HUES6 (cell line): ENCODE results near the gene PDE9A.

Experiments used
- H3K27ac ChIP-seq: 2 replicates; pipeline ENCODE4 v1.7.0; 2013; ENCODE audit warnings: low read depth, mild to moderate bottlenecking, low read length, inconsistent platforms
- H3K27me3 ChIP-seq: 2 replicates; pipeline ENCODE4 v1.6.1; 2013; ENCODE audit warnings: low read length; ENCODE audit not compliant: control insufficient read depth, insufficient read depth
- H3K36me3 ChIP-seq: 2 replicates; pipeline ENCODE4 v1.6.1; 2013; ENCODE audit warnings: low read length; ENCODE audit not compliant: control insufficient read depth, insufficient read depth
- H3K4me1 ChIP-seq: 2 replicates; pipeline ENCODE4 v1.6.1; 2013; ENCODE audit warnings: low read length; ENCODE audit not compliant: control insufficient read depth, insufficient read depth
- H3K4me3 ChIP-seq: 2 replicates; pipeline ENCODE4 v1.5.1; 2013; ENCODE audit warnings: low read depth, low read length
- H3K9ac ChIP-seq: one replicate; pipeline ENCODE4 v1.6.1; 2013; ENCODE audit warnings: mild to moderate bottlenecking, low read length
- H3K9me3 ChIP-seq: 2 replicates; pipeline ENCODE4 v1.6.1; 2013; ENCODE audit warnings: low read depth, low read length; ENCODE audit not compliant: control insufficient read depth, insufficient read depth

The PDE9A gene

DNA sequence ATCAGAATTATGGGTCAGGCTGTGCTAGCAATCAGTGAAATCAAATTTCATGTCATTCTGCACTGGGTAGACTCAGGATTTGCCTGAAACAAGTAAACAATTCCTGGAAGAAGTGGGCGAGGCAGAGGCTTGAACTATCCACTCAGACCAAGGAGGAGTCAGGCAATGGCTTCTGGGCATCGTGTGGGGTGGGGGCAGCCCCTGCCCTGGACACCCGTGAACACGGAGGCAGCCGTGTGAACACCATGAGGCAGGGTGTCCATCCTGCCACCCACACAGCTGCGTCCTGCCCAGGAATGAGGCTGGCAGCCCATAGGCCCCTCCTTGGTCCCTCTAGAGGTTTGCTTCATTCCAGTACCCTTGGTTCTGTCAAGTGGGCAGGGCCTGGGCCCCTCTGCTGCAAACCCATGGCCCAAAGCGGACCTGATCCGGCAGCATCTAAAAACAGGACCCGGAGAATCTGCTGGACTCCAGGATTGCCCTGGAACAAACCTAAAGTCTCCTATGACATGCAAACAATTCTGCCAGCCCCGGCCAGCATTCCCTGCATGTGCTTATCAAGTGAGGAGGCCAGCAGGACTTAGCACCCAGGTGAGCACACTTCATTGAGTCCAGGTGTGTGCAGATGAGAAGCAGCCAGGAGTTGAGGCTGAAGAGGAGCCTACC, 69.5 kb downstream of the PDE9A start:
- Histone ChIP-seq H3K36me3 (no peaks in the 10 kb centered on the region), H3K27me3 (no peaks in the 10 kb centered on the region), H3K4me3 (no peak overlapping the region), H3K9me3 (no peaks in the 10 kb centered on the region), H3K27ac (no peak overlapping the region), H3K9ac (no peak overlapping the region), H3K4me1 (peaks cover 12% of the 10 kb centered on the region; the same call in 1 of the 2 replicates)

DNA sequence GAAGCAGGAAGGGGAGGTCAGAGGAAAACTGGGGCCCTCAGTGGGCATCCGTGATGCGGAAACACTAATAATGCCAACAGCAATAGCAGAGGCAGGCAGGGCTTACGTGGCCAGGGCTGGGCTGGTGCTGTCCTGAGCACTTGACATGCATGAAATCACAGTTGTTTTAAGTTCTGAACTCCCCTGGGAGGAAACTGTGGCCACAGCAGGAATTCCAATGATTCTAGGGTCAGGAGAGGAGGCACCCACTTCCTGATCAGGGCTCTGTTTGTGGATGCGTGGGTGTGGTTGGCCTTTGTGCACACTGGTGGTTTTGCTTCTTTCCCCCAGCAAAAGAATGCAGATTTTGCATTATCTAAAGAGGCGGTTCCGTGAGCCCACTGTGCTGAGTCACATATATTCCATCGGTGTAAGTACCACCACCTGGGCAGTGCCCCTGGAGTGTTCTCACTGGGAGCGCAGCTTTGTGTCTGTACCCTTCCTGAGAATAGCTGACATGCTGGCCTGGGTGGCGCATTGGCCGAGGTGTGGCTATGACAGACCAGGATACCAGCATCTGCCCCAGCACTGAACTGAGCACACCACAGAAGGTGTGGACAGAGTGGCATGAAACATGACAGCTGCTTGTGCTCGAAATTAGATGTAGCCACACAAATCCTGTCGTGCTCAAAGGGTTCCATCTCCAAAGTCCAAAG, 71.0 kb downstream of the PDE9A start:
- H3K4me3 ChIP-seq = no peak overlapping the region
- no peaks in the 10 kb centered on the region for H3K27me3 ChIP-seq
- H3K27ac ChIP-seq = no peak overlapping the region
- H3K4me1 ChIP-seq = peaks cover 12% of the 10 kb centered on the region; the same call in 1 of the 2 replicates
- no peaks in the 10 kb centered on the region for H3K9me3 ChIP-seq
- no peaks in the 10 kb centered on the region for H3K36me3 ChIP-seq
- H3K9ac ChIP-seq = no peak overlapping the region

DNA sequence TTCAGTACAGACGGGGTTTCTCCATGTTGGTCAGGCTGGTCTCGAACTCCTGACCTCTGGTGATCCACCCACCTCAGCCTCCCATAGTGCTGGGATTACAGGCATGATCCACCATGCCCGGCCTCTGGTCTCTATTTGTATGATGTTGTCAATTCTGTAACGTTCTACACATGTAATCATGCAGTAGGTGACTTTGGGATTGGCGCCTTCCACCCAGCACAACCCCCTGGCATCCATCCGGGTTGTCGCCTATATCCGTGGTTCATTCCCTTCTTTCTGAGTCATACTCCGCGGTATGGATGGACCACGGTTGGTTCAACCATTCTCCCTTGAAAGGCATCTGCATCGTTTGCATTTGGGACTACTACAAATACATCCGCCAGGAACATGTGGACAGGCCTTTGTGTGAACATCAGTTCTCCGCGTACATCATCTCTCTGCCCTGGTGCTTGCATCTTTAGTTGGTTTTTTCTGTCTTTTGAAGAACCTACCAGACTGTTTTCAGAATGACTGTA, 72.1 kb downstream of the PDE9A start:
- Histone ChIP-seq H3K36me3 (no peaks in the 10 kb centered on the region), H3K27me3 (no peaks in the 10 kb centered on the region)

GRCh38 chr21:42731264-42732032, 78.0 kb downstream of the PDE9A start:
- Histone ChIP-seq H3K4me1 (peaks cover 9% of the 10 kb centered on the region), H3K36me3 (peaks cover 30% of the 10 kb centered on the region), H3K9me3 (no peaks in the 10 kb centered on the region; the same call in 1 of the 2 replicates), H3K9ac (no peak overlapping the region), H3K4me3 (no peak overlapping the region), H3K27ac (no peak overlapping the region; the same call in 1 of the 2 replicates), H3K27me3 (no peaks in the 10 kb centered on the region)

More for the DNA sequence above, 72.1 kb downstream of the PDE9A start:
- Histone ChIP-seq H3K4me1 (peaks cover 12% of the 10 kb centered on the region; the same call in 1 of the 2 replicates), H3K9ac (no peak overlapping the region), H3K27ac (no peak overlapping the region), H3K9me3 (no peaks in the 10 kb centered on the region; the same call in 1 of the 2 replicates), H3K4me3 (no peak overlapping the region)

GRCh38 chr21:42732033-42732410, 78.6 kb downstream of the PDE9A start:
- H3K4me1 ChIP-seq = peaks cover 9% of the 10 kb centered on the region

GRCh38 chr21:42733037-42733627, 79.7 kb downstream of the PDE9A start:
- no peak overlapping the region for H3K4me3 ChIP-seq
- H3K9me3 ChIP-seq = no peaks in the 10 kb centered on the region; the same call in 1 of the 2 replicates
- H3K9ac ChIP-seq = no peak overlapping the region
- H3K27me3 ChIP-seq = no peaks in the 10 kb centered on the region
- peaks cover 13% of the 10 kb centered on the region for H3K4me1 ChIP-seq
- peaks cover 37% of the 10 kb centered on the region for H3K36me3 ChIP-seq
- H3K27ac ChIP-seq = no peak overlapping the region

More at GRCh38 chr21:42732033-42732410, 78.6 kb downstream of the PDE9A start:
- Histone ChIP-seq H3K36me3 (peaks cover 35% of the 10 kb centered on the region), H3K27me3 (no peaks in the 10 kb centered on the region), H3K9me3 (no peaks in the 10 kb centered on the region; the same call in 1 of the 2 replicates), H3K27ac (no peak overlapping the region), H3K4me3 (no peak overlapping the region), H3K9ac (no peak overlapping the region)

DNA sequence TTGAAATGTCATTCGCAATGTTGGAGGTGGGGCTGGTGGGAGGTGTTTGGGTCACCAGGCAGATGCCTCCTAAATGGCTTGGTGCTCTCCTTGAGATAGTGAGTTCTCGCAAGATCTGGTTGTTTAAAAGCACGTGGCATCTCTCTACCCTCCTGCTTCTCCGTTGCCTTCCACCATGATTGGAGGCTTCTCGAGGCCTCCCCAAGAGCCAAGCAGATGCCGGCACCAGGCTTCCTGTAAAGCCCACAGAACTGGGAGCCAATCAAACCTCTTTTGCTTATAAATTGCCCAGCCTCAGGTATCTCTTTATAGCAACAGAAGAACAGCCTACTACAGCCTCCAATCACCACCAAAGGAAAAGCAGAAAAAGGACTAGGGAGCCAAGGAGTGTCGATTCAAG, 80.5 kb downstream of the PDE9A start:
- H3K4me1 ChIP-seq = peaks cover 16% of the 10 kb centered on the region
- H3K9ac ChIP-seq = no peak overlapping the region
- H3K27ac ChIP-seq = no peak overlapping the region
- H3K27me3 ChIP-seq = no peaks in the 10 kb centered on the region
- H3K4me3 ChIP-seq = no peak overlapping the region
- H3K9me3 ChIP-seq = no peaks in the 10 kb centered on the region; the same call in 1 of the 2 replicates
- peaks cover 37% of the 10 kb centered on the region for H3K36me3 ChIP-seq

- no peaks in the 10 kb centered on the region; the same call in 1 of the 2 replicates for H3K9me3 ChIP-seq
- no peak overlapping the region for H3K9ac ChIP-seq
- H3K27ac ChIP-seq = no peak overlapping the region
- peaks cover 16% of the 10 kb centered on the region for H3K4me1 ChIP-seq
- H3K27me3 ChIP-seq = no peaks in the 10 kb centered on the region
- no peak overlapping the region for H3K4me3 ChIP-seq
- H3K36me3 ChIP-seq = peaks cover 37% of the 10 kb centered on the region
Measured at GRCh38 chr21:42734323-42734971, 81.0 kb downstream of the PDE9A start.

DNA sequence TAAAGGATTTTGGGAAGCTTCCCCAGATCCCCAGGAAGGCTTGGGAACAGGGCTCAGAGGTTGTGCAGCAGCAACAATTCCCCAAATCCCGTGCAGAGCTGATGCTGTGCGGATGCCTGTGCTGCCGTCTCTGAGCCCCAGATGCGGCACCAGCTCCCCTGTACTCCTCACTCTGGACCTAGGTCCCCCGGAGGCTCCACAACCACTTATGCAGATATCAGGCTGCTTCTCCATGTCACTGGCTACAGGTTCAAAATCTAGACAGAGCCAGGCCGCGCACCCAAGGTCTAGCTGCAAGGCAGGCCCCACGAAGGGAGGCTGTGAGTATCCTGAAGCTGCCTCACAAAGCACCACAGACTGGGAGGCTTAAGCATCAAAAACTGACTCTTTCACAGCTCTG, 81.6 kb downstream of the PDE9A start:
- Histone ChIP-seq H3K27me3 (no peaks in the 10 kb centered on the region), H3K36me3 (peaks cover 37% of the 10 kb centered on the region), H3K9me3 (no peaks in the 10 kb centered on the region), H3K27ac (no peak overlapping the region), H3K9ac (no peak overlapping the region), H3K4me3 (no peak overlapping the region), H3K4me1 (peaks cover 16% of the 10 kb centered on the region)

- H3K4me3 ChIP-seq = no peak overlapping the region
- H3K9ac ChIP-seq = no peak overlapping the region
- H3K4me1 ChIP-seq = peaks cover 16% of the 10 kb centered on the region
- H3K36me3 ChIP-seq = peaks cover 39% of the 10 kb centered on the region
- no peak overlapping the region for H3K27ac ChIP-seq
- no peaks in the 10 kb centered on the region for H3K9me3 ChIP-seq
- H3K27me3 ChIP-seq = no peaks in the 10 kb centered on the region
Measured at GRCh38 chr21:42735944-42736343, 82.5 kb downstream of the PDE9A start.
